Osteocyte (in vitro differentiated cells): ENCODE data around the gene NINJ2. TPM values are rescaled to one million over a fixed set of nuclear protein-coding genes. Genes with fewer than 3 reads are reported as not detected.

Experiments
- DNase-seq: peaks from one replicate; pipeline ENCODE4 v3.0.0; 2021; ENCODE audit warnings: mixed read lengths; ENCODE audit not compliant: unreplicated experiment; ENCODE audit errors: extremely low spot score
- H3K27ac Mint-ChIP-seq: one replicate; pipeline ENCODE4 v1.8.0; 2021; ENCODE audit warnings: mild to moderate bottlenecking, mixed read lengths; ENCODE audit not compliant: unreplicated experiment
- H3K27me3 Mint-ChIP-seq: one replicate; pipeline ENCODE4 v1.8.0; 2021; ENCODE audit warnings: mixed read lengths; ENCODE audit not compliant: unreplicated experiment
- H3K36me3 Mint-ChIP-seq: one replicate; pipeline ENCODE4 v1.8.0; 2021; ENCODE audit warnings: mixed read lengths; ENCODE audit not compliant: unreplicated experiment
- H3K4me1 Mint-ChIP-seq: one replicate; pipeline ENCODE4 v1.8.0; 2021; ENCODE audit warnings: mixed read lengths; ENCODE audit not compliant: unreplicated experiment
- H3K4me3 Mint-ChIP-seq: one replicate; pipeline ENCODE4 v1.8.0; 2021; ENCODE audit warnings: mild to moderate bottlenecking, moderate library complexity, mixed read lengths; ENCODE audit not compliant: unreplicated experiment
- H3K9me3 Mint-ChIP-seq: one replicate; pipeline ENCODE4 v1.8.0; 2021; ENCODE audit warnings: mixed read lengths; ENCODE audit not compliant: unreplicated experiment
- total RNA-seq: library from RNA; stranded (reverse); gene quantifications from 2 replicates; pipeline ENCODE4 v1.2.1, GENCODE V29; 2021
- TF ChIP-seq, protein P1 (sequence below): fragments of 200-600 bp; sonication (generic); IDR thresholded peaks from 2 replicates; pipeline ENCODE4 v1.5.0; 2021; ENCODE audit warnings: antibody characterized with exemption, mild to moderate bottlenecking, moderate library complexity

NINJ2 gene
- total RNA-seq, 1 donor from 2014 or later, result 2.3 TPM

DNA sequence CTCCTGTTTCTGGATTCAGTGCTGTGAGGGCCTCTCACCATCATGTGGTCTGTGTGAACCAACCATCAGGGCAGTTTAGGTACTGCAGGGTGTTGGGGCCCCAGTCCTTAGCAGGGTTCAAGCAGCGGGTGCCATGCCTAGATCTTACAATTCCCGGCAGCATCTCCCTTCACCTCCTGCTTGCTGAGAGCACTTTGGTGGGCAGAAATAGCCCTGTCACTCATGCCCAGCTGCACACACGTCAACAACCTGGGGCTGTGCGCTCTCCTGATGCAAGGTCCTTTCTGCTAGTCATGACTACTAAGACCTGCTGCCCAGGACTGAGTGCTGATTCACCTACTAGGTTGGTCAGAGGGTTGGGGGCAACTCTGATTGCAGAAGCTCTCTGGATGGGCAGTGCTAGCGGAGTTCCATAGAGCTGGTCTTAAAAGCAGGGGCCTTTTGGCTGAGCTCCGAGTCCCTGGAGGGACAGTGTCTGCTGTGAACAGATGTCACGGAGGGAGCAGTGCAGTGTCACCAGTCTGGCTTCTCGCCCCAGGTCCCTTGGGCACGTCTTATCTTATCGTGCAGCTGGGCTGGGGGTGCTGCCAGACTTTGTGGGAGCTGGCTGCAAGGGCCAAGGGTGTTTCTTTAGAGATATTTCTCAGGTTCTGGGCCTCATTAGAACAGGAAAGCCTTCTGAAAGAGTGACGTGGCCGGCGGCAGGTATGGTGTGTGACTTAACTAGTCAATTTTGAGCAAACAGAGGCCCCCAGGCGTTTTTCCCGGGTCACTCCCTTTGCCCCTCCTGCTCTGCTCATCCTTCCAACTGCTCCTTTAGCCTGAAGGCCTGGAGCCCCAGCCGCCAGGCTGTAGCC lies 71.8 kb downstream of the NINJ2 start:
- TF ChIP-seq, protein P1, sequence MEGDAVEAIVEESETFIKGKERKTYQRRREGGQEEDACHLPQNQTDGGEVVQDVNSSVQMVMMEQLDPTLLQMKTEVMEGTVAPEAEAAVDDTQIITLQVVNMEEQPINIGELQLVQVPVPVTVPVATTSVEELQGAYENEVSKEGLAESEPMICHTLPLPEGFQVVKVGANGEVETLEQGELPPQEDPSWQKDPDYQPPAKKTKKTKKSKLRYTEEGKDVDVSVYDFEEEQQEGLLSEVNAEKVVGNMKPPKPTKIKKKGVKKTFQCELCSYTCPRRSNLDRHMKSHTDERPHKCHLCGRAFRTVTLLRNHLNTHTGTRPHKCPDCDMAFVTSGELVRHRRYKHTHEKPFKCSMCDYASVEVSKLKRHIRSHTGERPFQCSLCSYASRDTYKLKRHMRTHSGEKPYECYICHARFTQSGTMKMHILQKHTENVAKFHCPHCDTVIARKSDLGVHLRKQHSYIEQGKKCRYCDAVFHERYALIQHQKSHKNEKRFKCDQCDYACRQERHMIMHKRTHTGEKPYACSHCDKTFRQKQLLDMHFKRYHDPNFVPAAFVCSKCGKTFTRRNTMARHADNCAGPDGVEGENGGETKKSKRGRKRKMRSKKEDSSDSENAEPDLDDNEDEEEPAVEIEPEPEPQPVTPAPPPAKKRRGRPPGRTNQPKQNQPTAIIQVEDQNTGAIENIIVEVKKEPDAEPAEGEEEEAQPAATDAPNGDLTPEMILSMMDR, result no peak
- Mint-ChIP-seq H3K36me3 (no peaks in the 10 kb centered on the region), H3K27me3 (peaks cover 32% of the 10 kb centered on the region), H3K4me1 (no peaks in the 10 kb centered on the region), H3K4me3 (no peak overlapping the region), H3K27ac (no peak overlapping the region), H3K9me3 (peaks cover 8% of the 10 kb centered on the region)
- DNase-seq, result no peak

DNA sequence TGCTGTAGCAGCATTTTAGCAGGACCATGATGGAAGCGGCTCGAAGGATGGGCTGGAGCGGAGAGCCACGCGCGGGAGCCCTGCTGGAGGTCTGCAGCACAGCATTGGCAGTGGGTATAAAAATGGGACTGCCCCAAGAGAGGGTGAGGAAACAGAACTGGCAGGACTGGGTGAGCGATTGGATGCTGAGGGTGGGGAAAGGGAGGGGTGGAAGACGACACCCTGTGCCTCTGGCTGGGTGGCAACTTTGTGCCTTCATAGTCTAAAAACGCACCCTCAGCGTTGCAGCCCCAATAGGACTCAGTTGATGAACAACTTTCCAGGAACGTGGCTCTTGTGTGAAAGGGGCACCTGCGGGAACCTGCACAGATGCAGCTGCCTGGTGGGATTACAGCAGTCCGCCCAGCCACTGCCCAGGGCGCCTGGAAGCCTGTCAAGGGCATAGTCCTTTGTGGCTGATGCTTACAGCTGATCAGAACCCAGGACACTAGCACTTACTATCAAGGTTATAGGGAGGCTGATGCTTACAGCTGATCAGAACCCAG lies 73.0 kb downstream of the NINJ2 start:
- Mint-ChIP-seq H3K27ac (no peak overlapping the region), H3K36me3 (no peaks in the 10 kb centered on the region), H3K27me3 (peaks cover 26% of the 10 kb centered on the region), H3K4me3 (no peak overlapping the region), H3K4me1 (no peaks in the 10 kb centered on the region), H3K9me3 (peaks cover 8% of the 10 kb centered on the region)
- no peak for DNase-seq
- TF ChIP-seq, protein P1, result no peak

DNA sequence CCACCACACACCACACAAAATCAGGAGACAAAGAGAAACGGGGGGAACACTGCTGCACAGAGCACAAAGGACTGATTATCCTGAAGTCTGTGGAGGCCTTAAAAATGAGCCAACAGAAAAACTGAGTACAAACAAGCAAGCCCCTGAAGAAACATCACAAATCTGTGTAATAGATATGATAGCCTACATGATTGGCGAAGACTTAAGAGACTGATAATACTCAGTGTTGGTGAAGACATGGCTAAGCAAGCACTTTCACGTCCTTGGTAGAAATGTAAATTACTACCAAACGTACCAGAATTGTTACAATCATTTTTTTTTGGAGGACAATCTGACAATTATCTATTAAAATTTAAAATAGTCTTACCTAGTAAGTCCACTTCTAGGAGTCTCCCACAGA lies 74.6 kb downstream of the NINJ2 start:
- H3K27ac Mint-ChIP-seq, result no peak overlapping the region
- H3K9me3 Mint-ChIP-seq, result peaks cover 8% of the 10 kb centered on the region
- TF ChIP-seq, protein P1, result no peak
- H3K36me3 Mint-ChIP-seq, result no peaks in the 10 kb centered on the region
- H3K27me3 Mint-ChIP-seq, result peaks cover 11% of the 10 kb centered on the region
- no peak overlapping the region for H3K4me3 Mint-ChIP-seq
- DNase-seq, result no peak
- H3K4me1 Mint-ChIP-seq, result no peaks in the 10 kb centered on the region

DNA sequence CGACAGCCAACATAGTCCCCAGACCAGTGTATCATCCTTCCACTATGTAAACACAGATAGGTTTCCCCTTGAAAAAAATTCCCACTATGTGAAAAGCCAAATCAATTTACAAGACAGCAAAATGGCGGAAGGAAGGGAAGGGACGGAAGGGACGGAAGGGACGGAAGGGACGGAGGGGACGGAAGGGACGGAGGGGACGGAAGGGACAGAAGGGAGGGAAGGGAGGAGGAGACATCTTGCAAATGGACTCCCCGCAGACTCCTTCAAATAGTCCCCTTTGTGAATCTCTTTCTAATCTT lies 75.3 kb downstream of the NINJ2 start:
- no peaks in the 10 kb centered on the region for H3K36me3 Mint-ChIP-seq
- H3K27me3 Mint-ChIP-seq, result peaks cover 6% of the 10 kb centered on the region
- no peak overlapping the region for H3K27ac Mint-ChIP-seq
- DNase-seq, result no peak
- H3K9me3 Mint-ChIP-seq, result peaks cover 8% of the 10 kb centered on the region
- no peaks in the 10 kb centered on the region for H3K4me1 Mint-ChIP-seq
- TF ChIP-seq, protein P1, result no peak
- no peak overlapping the region for H3K4me3 Mint-ChIP-seq

DNA sequence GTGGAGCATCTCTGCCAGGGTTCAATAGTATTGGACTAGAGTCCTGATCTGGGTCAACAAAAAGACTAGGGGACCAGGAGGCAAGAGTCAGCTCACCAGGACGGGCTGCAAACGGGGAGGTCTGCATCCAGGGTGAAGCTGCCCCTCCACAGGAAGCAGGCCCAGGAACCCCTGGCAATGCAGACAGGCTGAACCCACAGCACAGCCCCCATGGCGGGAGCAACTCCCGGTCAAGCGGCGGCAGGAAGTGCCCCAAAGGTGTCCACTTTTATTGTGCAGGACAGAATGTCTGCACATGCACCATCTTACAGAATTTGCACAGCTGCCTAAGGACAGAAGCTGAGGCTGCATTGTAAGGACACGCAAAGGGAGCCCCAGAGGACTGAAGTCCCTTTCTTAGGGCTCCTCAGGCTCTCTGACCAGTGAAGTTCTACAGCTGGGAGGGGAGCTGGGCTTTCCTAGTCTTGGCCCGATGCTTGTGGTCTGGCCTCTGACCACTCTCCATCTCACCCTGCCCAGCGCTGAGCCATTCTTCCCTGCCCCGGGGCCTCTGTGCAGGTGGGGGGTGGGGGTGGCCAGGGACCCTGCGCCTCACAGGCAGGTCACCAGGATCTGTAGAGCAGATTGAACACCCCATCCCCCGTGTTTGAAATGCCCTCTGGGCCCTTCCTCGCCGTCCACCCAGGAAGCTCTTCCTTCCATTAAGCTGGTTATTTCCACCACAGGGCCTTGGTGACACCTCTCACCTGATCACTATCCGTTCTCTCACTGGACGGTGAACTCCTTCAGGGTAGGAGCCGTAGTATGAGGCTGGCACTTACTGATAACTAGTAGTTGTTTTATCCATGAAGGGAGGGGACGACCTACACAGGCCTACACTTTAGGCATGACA lies 75.9 kb downstream of the NINJ2 start:
- TF ChIP-seq, protein P1, result no peak
- peaks cover 8% of the 10 kb centered on the region for H3K9me3 Mint-ChIP-seq
- no peak overlapping the region for H3K4me3 Mint-ChIP-seq
- H3K27ac Mint-ChIP-seq, result no peak overlapping the region
- H3K4me1 Mint-ChIP-seq, result no peaks in the 10 kb centered on the region
- no peak for DNase-seq
- H3K36me3 Mint-ChIP-seq, result no peaks in the 10 kb centered on the region
- peaks cover 3% of the 10 kb centered on the region for H3K27me3 Mint-ChIP-seq
